CD4-positive, alpha-beta T cell treated with Interleukin-6 for 4 hours (primary cell): ENCODE measurements around the gene MRPL14.
A peak's percentile ranks its signal among the peaks of the same experiment; 100 is the strongest.
"Not testable (repeated sequence)": the region's sequence is repeated elsewhere in the genome, so short reads cannot be mapped to it uniquely, and the experiment has no call there.

Experiments used
- DNase-seq: peaks from one replicate; pipeline ENCODE4 v3.0.0-alpha.2; 2020; ENCODE audit warnings: mixed read lengths

The MRPL14 gene

DNA sequence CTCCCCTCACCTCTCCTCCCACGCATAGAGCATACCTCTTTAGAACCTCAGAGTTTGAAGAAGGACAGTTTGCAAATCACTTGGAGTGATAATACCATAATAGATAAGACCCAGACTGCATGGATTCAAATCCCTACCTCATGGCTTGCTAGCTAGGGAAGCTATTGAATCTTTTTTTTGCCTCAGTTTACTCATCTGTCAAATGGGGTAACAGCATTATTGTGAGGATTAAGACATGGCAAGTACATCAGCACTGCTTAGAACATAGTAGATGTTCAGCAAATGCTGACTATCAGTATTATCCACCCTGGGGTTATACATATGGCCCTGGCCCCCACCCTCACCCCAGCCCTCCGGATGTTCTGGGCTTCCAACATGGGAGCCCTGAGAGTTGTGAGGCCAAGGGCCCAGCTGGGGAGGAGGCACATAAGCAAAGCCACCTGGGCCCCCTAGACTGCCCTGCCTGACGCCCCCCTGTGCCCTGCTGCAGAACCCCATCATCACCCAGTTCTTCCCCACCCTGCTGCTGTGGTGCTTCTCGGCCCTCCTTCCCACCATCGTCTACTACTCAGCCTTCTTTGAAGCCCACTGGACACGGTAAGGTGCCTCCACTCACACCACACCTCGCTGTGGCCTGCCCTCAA, 22.2 kb upstream of the MRPL14 start:
- DNase-seq, result no peak

DNA sequence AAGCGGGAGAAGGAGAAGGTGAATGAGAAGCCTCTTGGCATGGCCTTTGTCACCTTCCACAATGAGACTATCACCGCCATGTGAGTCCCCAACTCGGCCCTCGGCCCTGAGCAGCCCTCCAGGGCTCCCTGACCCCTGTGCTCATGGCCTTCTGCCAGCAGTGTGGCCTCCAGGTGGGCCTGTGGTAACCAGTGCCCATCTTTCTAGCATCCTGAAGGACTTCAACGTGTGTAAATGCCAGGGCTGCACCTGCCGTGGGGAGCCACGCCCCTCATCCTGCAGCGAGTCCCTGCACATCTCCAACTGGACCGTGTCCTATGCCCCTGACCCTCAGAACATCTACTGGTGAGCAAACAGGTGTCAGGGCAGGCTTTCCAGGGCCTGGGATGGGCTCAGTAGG, 21.1 kb upstream of the MRPL14 start:
- DNase-seq, result no peak

DNA sequence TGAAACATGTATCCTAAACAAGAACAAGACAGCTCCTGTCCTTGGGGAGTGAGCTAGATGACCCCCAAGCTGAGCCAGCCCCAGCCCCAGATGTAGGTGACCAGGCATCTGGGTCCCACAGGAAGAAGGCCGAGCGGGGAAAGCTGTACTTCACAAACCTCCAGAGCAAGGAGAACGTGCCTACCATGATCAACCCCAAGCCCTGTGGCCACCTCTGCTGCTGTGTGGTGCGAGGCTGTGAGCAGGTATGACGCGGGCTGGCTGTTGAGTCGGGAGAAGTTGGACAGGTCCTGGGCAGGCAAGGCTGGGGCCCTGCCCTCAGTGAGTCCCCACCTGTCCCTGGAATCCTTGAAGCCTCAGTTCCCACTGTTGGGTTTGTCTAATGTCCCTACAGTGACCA, 20.0 kb upstream of the MRPL14 start:
- DNase-seq, result no peak

DNA sequence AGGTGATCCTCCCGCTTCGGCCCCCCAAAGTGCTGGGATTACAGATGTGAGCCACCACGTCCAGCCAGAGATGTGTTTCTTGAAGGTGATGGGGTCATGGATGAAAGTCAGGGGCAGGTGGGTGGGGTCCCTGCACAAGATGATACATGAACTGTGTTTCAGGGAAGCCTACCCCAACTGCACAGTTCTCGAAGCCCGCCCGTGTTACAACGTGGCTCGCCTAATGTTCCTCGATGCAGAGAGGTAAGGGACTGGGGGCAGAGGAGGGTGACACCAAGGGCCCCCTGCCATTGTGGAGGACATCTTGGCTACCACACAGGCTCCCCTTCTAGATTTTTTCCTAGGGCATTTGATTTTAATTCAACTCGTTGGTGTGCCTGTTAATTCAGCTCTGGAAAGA, 19.4 kb upstream of the MRPL14 start:
- DNase-seq, result no peak

DNA sequence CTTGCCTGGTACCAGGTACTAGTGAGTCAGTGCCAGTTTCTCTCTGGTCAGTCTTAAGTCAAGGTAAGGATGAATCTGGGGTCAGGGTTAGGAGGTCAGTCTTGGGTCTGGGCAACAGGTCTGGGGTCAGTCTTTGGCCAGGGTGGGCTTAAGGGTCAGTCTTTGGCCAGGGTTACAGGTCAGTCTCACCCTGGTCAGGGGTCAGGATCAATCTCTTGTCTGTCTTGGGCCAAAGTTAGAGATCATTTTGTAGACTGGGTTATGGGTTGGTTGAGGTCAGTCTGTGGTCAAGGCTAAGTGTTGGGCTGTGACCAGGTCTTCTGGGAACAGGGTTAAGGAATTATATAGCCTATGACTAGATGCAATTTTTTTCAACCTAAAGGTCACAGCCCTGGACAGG, 18.6 kb upstream of the MRPL14 start:
- no peak for DNase-seq

DNA sequence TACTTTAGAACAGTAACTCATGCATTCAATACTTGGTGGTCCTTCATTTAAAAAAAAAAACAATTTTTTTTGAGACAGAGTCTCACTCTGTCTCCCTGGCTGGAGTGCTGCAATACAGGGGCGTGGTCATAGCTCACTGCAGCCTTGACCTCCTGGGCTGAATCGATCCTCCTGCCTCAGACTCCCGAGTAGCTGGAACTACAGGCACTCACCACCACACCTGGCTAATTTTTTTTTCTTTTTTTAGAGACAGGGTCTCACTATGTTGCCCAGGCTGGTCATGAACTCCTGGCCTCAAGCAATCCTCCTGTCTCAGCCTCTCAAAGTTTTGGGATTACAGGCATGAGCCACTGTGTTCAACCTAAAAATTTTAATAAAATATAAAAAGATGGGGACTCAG, 17.3 kb upstream of the MRPL14 start:
- not testable (repeated sequence) for DNase-seq

DNA sequence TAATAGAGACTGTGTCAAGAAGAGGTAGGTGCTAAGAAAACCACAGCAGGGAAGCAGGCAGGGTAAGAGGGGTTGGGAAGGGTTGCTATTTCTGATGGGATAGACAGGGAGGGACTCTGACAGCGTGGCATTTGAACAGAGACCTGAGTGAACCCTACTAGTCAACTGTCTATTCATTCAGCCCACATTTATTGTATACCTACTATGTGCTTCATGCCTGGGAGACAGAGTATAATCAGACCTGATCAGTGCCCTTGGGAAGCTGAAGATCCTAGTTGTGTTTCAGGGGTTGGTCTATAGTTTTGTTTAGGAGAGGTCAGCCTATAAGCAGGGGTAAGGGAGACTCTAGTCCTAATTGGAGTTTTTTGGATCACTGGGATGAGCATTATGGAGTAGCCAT, 16.5 kb upstream of the MRPL14 start:
- no peak for DNase-seq

DNA sequence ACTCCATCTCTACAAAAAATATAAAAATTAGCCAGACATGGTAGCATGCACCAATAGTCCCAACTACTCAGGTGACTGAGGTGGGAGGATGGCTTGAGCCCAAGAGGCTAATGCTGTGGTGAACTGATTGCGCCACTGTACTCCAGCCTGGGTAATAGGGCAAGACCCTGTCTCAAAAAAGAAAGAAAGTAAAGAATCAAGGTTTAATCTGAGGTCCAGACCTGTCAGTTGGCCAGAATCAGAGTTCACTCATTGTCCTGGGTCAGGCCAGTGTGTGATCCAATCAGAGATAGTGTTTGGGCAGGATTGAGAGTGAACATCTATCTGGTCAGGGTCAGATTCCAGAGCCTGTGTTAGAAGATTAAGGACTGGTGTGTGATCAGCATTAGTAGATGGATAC, 15.6 kb upstream of the MRPL14 start:
- no peak for DNase-seq

DNA sequence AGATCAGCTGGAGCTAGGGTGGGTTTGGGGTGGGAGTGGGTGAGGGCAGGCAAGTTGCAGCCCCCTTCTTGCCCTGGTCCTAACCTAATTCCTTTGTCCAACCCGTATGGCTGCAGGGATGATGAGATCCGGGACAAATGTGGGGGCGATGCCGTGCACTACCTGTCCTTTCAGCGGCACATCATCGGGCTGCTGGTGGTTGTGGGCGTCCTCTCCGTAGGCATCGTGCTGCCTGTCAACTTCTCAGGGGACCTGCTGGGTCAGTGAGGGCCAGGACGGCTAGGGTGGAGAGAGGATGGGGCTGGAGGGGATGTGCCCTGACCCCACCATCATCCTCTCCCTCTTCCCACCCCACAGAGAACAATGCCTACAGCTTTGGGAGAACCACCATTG, 12.1 kb upstream of the MRPL14 start:
- no peak for DNase-seq

DNA sequence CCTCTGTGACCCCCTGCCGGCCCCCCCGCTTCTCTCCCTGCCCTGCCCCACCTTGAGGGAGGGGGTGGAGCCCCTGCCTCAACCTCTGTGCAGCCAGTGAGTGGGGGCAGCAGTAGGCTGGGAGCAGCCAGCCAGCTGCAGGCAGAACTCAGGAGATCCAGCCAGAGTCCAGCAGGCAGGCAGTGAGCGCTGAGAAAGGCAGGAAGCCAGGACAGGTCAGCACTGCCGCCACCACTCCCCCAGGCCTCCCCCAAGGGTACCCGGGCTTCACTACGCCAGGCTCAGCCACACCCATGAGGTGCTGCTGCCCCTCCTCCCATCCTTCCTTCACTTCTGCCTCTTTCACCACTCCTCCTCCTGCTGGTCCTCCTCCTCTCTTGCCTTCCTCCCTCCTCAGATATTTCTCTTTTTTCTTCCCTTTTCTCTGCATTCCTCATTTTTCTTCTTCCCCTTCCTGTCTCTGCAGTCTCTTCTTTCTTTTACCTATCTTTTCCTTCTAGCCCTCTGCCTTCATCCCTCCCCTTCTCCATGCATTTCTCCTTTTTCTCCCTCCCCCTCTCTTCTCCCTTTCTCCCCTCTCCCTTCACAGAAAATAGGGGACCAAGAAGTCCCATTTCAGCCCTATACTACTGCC, 11.6 kb upstream of the MRPL14 start:
- DNase-seq, result no peak

DNA sequence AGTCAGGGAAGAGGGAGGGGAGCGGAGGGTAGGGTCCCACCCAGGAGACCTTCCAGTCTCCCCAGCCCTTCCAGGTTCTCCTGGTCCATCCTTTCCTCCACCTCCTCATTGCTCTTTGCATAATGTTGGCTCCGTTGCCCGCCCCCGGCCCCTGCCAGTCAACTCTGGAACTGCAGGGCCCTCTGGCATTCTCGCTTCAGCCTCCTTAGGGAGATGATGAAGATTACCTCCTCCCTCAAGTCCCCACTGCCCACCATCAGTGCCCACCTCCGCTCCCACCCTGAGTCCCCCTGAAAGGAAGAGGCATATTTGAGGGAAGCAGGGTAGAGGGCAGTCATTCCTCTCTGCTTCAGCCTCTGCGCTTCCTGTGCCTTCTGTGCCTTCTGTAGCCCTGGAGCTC, 8.6 kb upstream of the MRPL14 start:
- no peak for DNase-seq

DNA sequence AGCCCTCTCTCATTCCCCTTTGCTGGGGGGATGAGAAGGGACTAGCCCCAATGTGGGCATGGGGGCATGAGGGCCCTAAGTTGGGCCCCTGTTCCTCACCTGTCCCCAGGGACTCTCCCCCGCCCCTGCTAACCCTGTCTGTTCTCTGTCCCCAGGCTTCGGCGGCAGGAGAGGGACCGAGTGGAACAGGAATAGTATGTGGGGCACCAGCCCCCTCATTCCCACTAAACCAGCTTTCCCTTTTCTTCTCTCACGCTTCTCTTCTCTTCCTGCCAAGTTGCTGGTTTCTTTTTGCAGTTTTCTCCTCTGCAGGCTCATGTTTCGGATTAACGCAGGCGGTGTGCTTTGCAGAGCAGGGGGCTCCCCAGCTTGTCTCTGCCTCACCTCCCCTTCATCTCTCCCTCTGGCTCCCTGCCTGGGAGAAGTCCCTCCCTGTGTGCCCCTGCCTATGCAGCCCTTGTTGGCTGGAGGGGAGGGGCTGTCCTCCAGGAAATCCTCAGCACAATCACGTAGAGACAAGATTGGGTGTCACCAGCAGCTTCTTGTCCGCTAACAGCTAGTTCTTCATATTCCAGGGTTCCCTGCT, 8.0 kb upstream of the MRPL14 start:
- no peak for DNase-seq

DNA sequence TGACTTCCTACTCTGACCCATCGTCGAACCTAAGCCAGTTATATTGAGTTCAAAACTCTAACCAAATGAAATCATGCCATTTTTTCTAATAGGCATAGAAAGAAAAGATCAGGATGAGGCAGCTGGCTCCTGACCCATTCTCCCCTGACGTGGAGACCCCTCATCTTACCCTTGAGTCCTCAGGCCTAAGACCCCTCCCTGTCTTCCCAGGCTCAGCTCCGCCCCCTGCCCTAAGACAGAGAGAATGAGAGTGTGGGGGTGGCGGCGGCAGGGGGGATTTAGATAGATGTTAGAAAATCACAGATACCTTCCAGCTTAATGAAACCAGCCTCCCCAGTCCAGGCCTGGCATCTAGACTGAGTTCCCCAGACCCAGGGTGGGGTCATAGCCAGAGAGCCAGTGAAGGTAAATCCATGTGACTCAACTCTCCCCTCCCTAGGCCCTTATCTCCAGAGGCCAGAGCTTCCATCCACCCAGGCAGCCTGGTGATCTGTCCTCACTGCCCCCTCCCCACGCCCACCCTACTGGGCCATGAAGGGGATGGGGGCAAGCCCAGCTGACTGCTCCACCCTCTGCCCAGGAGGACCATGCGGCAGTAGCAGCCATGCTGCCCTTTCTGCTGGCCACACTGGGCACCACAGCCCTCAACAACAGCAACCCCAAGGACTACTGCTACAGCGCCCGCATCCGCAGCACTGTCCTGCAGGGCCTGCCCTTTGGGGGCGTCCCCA, 6.9 kb upstream of the MRPL14 start:
- DNase-seq, result no peak

DNA sequence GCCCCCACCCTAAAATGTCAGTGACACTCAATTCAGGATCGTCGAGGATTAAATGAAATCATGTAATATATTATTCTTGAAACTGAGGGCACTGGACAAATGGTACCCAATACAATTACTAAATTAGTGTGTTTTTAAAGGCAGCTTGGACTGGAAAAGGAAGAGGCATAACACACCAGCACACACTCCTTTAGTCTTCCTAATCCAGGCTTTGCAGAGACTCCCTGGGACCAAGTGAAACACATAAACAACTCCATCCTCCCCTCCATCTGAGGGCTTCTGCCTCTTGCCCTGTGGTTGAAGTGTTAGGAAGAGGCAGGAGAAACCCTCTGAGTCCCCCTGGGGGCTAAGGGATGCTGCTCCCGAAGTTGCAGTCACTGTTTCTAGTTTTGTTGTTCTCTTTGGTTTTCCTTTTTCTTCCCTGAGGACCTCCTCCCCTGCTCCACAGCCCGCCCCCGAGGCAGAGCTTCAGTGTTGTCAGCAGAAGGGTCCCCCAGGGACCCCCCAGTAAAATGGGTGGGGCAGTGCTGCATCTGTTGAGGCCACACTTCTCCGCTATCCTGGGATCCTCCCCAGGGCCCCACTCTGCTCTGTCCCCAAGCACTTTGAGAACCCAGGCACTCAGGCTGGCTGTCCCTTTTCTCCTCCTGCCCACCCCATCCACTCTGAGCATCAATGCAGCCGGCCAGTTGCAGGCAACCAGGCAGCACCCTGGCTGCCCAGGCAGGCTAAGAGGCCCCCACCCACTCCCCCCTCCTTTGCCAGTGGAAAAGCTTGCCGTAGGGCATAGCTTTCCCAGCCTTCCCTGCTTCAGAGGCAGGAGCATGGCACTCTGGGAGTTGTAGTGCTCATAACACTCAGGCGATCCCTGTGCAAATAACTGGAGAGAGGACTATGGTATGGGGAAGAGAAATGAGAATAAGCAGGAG, 6.0 kb upstream of the MRPL14 start:
- DNase-seq, result no peak

DNA sequence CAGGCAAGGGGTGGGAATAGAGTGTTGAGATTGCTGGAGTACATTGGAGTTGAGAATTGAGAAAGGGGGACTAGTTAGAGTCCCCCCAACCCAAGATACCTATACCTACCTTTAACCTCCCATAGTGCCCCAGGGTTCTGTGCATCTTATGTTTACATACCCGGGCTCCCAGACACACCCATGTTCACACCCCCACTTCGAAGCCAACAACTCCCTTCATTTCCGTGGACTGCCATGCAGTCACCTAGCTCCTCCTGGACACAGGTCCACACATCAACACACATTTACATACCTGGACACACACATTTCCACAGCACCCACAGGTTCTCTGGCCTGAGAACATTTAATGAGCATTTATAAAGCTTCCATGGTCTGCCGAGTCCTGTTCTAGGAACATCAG, 5.2 kb upstream of the MRPL14 start:
- no peak for DNase-seq

DNA sequence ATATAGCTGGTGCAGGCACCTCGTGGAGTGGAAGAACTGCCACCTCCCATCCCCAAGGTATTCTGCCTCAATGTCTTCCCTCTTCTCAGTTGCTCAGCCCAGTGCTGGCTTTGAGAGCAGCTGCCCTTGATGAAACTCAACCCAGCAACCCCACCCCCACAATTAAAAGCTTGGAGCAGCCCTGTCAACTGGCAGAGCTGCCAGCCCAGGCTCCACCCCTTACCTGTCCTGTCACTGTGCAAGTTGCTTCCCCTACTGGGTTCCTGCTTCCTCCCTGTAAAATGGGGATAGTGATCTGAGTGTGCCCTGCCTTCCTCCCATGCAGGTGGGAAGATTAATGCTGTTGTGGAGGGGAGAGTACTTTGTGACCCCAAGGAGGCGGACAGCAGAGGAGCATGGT, 4.6 kb upstream of the MRPL14 start:
- no peak for DNase-seq

DNA sequence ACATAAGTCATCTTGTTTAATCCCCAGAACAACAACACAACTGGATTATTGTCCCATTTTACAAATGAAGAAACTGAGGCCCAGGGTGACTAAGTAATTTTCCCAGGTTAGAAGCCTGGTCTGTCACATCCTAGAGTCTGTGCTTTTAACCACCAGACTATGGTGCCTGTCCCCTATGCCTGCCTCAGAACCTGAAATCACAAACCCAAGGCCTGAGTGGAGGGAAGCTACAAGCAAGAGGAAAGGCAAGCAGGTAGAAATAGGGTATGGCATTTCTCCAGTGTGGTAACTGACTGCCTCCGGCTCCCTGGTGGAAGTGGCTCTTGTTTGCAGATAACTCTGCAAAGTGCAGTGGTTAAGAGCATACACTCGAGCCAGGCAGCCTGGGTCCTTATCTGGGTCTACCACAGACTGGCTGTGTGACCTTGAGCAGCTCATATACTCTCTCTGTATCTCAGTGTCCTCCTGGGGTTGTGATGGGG, 2.6 kb upstream of the MRPL14 start:
- no peak for DNase-seq

DNA sequence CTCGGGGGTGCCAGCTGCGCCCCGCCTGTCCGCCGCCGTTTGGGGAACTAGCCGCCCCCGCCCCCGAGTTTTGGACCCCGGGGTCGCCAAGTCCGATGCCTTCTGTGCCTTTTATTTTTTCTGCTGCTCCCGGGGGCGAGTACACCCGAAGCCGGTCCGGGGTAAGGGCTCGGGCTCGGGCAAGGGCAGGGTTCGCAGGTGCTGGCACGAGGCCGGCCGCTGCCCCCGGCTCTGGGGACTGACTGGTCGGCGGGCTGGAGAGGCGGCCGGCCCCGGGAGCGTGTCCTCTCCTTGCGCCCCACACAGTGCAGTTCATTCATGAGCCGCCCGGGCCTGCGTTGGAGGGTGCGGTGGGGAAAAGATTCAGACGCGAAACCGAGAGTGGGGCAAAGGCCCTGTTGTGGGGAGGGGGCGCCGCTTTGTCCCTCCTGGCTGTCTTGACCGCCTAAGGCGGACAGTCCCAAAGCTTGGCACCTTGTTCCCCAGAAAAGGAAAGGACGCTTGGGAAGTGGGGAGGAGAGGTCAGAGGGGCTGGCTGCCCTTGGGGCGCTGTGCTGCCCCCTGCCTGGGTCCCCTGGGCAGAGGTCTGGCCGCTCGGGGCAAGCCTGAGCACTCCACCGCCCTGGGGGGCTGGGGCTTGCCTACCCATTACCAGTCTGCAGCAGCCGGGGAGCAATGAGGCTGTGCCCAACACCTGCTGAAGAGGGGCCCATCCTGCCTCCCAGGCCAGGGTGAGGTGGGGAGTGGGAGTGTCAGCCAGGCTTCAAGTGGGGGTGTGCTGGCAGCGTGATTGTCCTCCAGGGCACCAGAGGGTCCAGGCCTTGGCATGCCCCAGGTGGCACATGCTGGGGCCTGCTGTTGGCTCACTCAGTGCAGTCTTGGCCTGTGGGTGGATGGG, 1.0 kb upstream of the MRPL14 start:
- DNase-seq, result peak; percentile 18

DNA sequence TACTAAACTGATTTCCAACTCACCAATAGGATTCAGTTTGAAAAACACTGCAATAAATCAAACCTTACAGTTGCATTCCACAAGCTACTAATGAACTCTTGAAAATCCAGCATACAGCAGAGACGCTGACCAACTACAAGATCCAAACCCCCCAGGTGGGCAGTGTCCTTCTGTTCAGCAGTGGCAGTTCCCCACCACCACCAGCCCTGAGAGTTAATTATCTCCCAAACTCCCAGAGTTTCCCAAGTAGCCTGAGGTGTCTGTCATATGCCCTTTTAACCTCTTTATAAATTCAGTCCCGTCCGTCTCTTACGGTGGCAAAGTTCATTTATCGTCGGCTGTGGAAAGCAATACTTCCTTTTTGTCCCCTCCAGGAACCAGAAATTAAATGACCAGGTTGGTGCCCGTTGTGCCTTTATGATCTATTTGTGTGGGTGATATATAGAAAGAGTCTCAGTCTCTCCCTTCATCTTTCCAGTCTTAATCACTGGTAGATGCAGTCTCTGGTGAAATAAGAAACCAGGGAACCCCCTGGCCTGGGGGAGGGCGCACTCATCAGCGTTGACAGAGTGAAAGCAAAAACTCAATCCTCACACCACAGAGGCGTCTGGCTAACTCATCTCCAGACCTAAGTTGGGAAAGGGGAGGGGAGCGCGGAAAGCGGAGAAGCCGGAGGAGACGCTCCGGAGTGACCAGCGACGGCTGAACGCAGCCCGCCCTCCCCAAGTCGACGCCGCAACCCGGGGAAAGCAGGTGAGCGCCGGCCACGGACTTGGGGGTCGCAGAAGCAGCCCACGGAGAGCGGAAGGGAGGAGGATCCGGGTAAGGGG, 717 bp downstream of the MRPL14 start:
- DNase-seq, result peak; percentile 61

DNA sequence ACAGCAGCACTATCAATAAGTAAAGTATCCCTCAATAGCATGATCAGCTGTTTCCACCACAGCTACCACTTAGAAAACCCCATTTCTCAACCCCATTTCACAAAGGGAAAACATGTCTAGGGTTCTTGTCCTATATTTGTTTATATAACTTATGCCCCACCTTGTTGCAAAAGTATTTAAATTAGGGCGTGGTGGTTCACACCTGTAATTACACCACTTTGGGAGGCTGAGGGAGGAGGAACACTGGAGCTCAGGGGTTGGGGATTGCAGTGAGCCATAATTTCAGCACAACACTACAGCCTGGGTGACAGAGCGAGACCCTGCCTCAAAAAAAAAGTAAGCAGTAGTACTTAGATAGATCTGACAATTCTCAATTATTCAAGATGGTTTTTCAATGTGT, 3.7 kb downstream of the MRPL14 start:
- no peak for DNase-seq

DNA sequence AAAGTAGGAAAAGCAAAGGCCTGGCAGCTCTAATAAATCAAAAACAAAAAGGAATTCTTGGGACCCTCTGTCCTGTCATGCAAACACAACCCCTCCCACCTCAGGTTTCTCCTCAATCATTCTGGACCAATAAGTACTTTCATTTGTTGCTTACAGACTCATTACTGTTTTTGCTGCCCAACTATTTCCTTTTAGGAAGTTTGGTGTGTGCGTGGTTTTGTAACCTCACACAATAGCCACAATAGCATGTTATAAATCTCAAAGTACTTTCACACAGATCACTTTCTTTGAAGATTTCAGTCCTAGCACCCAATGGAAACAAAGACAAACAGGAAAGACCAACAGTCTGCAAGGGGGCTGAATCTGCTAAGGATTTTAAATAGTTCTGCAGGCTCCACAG, 4.5 kb downstream of the MRPL14 start:
- DNase-seq, result peak; percentile 7
